Measurements from ENCODE around the gene SRRM2.
"Not testable (repeated sequence)": the region's sequence is repeated elsewhere in the genome, so short reads cannot be mapped to it uniquely, and the experiment has no call there.

Gene SRRM2

DNA sequence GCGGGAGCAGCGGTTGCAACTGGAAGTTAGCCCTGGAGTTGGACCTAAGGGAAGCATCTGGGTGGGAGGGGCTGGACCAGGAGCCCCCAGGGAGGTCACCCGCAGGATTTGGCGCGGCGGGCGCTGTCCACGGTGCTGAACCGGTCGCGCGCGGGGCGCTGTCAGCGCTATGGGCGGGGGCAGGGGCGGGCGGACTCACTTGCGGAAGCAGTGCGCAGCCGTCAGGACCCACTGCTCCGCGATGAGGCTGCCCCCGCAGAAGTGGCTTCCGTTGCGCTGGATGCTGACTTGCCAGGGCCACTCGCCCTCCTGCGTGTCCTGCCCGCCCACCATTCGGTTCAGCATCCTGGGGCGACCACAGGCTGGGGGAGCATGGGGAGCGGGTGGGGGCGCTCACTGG lies 36.9 kb upstream of the SRRM2 start:
- peak; percentile 77 for DNase-seq

DNA sequence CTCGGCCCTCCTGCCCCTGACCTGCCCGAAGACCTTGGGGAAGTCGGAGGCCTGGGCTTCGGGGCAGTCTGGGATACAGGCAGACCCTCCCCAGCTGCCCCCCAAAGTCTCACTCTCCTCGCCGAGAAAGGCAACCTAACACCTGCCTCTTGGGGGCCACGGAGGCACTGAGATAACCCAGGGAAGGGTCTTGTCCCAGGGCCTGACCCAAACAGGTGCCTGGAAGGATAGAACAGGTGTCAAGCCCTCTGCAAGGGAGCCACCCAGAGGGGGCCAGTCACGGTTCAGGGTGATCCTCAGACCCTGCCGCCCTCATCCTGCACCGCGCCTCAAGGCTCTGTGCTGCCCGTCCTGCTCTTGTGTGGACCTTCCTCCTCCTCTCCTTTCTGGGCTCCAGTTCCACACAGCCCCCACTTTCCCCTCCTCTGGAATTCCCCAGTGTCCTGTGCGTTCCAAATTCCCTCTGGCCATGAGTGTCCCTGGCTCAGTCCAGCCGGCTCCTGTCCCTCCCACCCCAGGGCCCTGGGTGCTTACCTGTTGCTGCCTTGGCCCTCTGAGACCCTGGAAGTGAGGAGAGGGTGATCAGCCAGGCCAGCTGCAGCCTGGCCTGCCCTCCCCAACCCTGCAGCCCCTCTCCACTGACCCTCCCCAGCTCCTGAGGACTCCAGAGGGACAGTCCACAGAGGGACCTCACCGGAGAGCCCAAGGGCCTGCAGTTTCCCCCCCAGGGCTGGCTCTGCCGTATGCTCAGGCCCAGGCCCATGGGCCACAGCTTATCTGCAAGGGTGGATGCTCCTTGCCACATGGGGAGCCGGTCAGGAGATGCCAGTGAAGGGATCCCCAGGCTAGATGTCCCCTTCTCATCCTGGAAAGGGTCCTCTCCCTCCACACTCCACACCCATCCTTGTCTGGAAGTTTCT lies 36.2 kb upstream of the SRRM2 start:
- no peak for DNase-seq

DNA sequence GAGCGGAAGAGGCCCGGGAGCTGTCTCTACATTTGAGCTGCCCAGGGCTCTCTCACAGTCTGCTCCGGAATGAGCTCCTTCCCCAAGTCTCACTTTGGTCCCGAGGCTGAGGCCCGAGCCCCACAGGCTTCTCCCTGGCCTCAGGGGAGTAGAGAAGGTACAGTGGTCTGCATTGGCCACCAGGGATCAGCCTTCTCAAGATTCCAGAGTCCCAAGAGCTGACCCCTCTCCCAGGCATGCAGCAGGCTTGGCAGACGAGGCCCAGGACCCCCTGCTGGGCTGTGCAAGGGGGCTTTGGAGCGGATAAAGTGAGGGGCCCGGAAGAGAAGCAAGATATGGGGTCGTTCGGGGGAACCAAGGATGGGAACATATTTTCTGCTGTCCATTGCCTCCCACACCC lies 35.5 kb upstream of the SRRM2 start:
- DNase-seq: no peak

DNA sequence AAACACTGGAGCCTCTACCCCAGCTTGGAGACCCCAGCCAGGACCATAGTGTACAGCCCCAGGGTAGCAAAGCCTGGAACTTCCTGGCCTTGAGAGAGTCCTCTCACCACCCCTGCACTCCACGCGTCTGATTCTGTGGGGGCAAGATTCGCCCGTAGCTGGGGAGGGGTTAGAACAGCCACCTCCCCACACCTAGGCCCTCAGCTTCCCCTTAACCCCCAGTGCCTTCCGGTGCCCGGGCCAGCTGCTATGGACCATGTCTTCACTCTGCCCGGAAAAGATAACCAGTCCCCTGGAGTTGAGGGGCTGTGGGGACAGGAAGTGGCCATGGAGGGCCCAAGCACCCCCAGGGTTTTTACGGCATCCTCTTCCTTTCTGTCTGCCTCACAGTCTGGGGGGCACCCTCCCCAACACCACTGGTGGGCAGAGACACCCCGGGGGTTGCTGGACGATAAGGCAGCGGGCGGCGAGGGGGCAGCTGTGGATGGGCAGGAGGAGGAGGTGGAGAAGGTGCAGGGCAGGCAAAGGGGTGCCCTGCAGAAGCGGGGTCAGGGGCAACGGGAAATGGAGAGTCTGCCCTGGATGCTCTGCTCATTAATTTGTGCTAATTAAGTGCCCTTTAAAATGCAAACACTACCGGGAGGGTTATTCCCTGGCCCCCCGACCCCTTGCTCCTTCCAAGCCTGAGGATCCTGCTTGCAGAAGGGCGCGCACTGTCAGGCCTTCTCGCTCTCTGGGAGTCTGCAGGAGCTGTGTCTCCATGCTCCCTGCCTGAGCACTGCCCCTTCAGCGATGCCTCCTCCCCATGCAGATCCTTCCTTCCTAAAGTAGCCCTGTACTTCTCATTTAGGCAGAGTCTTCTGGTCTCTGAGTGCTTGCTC lies 34.8 kb upstream of the SRRM2 start:
- DNase-seq: no peak

DNA sequence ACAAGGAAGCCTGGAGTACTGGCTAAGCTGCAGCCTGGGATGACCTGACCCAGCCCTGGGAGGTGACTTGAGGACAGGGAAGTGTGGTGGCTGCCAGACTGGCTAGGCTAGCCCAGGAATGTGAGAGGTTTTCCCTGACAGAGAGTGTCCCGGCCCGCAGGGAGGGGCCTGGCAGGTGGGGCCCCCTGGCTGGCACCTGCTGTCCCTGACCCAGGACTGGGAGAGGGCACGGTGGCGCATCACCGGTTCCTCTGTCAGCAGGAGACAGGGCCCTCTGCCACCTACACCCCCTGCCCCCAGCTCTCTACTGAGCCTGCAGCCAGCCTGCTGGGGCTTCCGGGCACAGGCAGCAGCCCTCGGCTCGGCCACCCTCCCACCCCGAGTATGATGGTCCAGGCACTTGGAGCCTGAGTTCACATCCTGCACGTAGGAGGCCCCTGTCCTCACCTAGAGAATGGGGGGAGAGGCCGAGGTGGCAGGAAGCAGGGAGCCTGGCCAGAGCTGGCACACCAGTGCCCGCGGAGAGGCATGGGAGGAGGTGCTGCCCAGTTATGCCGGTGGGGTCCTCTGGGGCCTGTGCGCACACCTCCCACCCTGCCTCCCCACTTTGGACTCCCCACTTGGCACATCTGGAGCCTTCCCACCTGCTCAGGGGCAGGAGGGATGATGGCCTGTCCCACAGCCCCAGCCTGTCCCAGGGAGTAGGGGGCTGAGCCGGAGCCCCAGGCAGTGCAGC lies 32.9 kb upstream of the SRRM2 start:
- no peak for DNase-seq

DNA sequence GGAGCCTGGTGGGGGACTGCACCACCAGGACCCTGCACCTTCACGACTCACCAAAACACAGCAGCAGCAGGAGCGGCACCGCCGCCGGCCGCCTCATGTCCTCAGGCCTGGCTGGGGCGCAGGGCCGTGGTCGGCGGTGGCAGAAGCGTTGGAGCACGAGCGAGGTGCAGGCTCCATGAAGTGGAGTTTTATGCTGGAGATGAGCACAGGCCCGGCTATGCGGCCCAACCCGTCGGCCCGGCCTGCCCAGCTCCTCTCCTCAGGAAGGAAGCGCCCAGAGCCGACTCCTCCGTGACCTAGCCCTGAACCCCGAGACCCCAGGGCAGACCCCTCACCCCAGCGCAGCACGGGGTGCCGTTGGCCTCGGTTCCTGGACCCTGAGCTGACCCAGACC lies 32.4 kb upstream of the SRRM2 start, which contains the start of gene PRSS27:
Gene PRSS27 (minus strand): TSS at position 161 of the 394 bp plus-strand sequence. CDS start 64 bp downstream, at position 97.
- no peak for DNase-seq

DNA sequence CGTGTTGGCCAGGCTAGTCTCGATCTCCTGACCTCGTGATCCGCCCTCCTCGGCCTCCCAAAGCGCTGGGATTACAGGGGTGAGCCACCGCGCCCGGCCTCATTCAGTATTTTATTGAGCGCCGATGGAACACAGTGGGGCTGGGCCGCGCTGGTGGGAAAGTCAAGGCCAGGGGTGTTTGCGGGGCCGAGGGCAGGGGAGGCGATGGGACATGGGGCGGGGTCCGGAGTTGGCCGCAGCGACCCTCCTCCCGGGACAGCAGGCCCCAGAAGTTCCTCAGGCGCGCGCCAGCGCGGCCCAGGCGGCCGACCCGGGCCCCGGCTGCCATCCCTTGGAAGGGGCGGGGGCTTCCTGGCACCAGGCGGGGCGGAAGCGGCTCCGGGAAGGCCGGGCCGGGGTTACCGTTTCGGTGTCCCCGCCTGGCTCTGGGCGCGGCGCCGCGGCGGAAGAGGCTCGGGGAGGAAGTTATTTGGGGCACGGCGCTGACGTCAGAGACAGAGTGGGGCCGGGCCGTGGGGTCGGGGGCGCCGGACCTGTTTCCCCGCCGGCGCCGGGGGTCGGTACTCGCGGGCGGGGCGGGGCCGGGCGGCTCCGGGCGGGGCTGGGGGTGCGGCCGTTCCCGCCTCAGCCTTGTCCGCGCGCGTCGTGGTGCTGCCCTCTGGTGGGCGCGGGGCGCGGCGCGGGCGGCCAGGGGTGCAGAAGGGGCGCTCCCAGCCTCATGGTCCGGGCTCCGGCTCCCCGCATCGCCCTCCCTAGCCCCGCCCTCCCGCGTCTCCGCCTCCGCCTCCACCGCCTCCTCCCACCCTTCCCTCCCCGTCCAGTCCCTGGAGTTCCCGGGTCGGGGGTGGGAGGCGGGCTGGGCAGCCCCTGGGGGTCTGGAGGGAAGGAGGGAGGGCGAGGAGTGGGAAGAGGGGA lies 31.5 kb upstream of the SRRM2 start:
- DNase-seq: peak; percentile 85

DNA sequence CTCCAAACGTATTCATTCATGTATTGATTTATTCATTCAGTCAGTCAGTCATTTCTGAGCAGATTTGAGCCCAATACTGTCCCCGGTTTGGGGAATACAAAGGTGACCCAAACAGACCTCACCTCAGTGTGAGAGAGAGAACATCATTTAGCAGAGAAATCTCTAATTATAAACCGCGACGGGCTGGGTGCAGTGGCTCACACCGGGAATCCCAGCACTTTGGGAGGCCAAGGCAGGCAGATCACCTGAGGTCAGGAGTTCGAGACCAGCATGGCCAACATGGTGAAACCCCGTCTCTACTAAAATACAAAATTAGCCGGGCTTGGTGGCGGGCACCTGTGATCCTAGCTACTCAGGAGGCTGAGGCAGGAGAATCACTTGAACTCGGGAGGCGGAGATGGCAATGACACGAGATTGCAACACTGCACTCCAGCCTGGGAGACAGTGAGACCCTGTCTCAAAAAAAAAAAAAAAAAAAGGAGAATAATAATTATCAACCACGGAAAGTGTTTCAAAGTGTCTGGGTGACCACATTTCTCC lies 30.7 kb upstream of the SRRM2 start:
- not testable (repeated sequence) for DNase-seq

DNA sequence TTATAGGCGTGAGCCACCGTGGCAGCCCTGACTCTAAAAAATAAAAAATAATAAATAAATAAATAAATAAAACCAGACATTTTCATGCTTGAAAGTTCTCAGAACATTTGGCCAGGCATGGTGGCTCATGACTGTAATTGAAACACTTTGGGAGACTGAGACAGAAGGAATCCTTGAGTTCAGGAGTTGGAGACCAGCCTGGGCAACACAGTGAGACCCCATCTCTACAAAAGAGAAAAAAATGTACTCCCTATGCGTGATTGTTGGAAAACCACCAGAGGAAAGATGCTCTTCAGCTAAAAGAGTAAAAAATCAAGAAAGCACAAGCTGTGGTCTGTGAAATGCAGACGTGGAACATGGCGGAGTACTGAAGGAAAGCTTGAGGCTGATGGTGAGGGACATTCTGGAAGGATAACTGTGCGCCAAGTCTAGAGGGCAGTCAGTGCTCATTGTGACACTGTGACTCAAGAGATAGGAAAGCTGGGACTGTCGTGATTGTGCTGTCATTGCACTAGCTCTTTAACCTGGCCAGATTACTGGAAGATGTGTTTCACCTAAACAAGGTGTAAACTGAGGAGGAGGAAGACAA lies 28.3 kb upstream of the SRRM2 start:
- no peak for DNase-seq

DNA sequence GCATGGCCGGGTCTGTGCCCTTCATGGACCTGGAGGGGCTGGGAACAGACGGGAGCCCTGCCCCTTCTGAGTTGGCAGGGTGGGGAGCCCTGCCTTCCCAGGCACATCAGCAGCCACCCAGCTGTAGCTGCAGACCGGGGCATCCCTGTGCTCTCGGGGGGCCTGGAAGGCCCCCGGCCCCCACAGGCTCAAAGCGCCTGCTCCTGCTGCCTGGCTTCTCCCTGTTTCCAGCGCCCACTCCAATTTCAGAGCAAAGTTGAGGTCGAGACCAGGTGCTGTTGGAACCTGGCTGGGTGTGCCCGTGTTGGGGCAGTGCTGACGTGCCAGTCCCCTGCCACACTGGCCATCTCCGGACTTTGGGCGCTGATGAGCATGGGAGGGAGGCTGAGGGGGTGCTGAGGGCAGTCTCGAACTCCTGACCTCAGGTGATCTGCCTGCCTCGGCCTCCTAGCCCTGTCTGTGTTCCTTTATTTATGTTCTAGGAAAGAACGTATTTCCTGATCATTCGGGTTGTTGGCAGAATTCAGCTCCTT lies 27.6 kb upstream of the SRRM2 start:
- DNase-seq: no peak

DNA sequence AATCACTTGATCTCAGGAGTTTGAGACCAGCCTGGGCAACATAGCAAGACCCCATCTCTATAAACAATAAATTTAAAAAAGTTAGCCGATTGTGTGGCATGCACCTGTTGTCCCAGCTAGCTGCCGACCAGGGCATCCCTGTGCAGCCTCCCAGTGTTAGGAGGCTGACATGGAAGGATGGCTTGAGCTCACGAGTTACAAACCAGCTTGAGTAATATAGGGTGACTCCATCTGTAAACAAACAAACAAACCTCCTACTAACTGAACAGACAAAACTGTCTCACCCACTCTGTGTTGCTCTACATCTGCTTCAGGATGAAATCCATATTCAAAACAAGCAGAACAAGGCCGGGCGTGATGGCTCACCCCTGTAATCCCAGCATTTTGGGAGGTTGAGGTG lies 25.5 kb upstream of the SRRM2 start:
- DNase-seq: no peak

DNA sequence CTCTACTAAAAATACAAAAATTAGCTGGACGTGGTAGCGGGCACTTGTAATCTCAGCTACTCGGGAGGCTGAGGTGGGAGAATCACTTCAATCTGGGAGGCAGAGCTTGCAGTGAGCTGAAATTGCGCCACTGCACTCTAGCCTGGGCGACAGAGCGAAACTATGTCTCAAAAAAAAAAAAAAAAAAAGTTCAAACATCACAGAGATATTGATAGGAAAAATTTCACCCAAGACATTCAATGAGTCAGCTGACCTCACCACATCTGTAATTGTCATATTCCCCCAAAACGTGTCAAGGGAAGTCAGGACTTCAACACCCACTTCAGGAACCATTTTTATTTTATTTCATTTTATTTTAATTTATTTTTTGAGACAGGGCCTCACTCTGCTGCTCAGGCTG lies 24.4 kb upstream of the SRRM2 start:
- DNase-seq: no peak

DNA sequence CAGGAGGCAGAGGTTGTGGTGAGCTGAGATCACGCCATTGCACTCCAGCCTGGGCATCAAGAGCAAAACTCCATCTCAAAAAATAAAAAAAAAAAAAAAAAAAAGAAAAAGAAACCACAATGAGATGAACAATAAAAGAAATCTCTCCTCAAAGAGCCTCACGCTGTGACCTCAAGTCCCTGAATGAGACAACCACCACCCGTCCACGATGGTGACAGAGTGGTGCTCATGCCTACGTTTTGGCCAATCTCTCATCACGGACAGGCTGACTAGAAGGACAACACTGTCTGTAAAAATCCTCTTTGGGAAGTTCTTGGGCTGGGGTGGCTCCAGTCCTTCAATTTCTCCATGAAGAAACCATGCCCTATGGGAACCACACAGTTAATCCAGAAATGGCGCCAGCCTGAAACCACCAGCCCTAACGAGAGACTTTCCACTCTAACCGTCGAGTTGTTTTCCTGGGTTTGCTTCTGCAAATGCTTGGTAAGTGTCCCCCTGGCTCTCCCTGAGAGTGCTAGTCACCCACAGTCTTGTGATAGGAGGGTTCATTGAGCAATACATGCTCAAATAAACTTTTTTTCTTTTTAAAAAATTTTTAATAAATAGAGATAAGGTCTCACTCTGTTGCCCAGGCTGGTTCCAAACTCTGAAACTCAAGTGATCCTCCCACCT lies 17.5 kb upstream of the SRRM2 start:
- DNase-seq: no peak

DNA sequence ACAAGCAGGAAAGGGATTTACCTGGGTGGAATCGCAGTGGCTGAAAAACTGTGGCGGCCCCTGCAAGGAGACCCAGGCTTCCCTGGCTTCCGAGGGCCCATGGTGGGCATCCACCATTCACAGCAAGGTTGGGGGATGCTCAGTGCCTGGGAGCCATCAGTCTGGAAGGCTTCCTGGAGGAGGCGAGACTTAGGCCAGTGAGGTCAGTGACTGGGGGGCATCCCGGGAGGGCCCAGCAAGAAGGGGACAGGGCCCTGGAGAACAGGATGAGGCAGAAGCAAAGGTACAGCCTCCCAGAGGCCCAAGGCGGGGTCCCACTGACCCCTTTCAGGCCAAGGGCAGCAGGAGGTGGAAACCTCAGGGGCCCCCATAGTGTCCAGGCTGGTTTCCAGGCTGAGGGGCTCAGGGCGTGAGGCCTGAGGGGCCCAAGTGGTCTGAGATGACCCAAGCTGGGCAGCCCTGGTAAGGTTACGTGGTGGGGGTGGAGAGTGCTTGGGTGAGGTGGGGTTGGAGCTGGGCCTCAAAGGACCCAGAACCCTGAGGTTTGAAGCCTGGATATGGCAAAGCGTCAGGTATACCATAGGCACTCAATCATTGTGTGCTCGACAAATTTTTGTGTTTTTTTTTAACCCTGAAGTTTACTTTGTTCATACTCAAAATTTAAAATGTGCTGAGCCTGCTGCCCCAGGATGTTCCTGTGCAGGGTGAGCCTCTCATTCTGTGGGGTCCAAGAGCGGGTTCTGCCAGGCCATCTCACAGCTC lies 15.8 kb upstream of the SRRM2 start:
- no peak for DNase-seq

DNA sequence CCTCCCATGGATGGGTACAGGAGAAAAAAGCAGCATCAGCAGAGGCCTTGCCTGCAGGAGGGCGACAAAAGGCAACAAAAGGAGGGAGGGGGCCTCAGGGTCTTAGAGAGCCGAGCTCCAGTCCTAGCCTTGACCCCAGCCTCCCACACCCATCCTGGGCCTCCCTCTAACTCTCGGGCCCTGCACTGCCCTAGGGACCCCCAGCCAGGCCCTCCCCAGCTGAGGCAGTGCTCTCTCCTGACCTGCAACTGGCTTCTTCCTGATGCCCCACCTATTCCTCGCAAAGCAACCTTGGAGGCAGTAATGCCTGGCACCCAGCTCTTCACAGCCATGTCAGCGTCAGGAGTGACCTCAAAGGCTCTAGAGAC lies 15.2 kb upstream of the SRRM2 start:
- no peak for DNase-seq

DNA sequence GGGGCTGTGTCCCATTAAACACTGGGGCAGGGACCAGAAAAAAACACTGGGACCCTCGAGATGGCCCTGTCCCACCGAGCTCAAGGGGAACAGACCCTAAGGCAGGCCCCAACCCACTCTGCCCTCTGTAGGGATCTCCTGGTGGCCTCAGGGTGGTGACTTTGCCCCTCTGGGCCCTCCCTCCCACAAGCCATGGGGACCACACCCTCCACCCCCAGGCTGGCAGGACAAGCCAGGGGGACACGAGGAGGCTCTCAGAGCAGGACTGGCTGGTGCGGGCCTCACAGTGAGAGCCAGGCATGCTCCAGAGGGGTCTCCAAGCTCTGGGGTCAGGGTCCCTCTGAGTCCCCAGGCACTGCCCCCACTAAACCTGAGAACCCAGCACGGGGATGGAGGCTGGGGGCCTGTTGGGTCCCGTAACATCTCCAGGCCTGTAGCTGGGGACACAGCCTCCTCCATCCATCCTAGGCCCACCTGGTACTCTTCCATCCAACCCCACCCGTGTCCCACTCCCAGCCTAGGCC lies 14.5 kb upstream of the SRRM2 start:
- DNase-seq: no peak

DNA sequence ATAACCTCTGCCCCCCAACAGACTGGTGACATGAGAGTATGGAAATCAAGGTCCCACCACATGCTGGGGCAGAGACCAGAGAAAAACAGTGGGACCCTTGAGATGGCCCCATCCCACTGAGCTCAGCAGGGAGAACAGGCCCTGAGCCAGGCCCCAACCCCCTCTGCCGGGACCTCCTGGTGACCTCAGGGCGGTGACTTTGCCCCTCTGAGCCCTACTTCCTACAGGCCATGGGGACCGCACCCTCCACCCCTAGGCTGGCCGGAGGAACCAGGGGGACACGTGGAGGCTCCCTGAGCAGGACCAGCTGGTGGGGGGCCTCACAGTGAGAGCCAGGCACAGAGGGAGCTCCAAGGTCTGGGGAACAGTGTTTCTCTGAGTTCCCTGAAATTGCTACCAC lies 13.8 kb upstream of the SRRM2 start:
- DNase-seq: no peak

DNA sequence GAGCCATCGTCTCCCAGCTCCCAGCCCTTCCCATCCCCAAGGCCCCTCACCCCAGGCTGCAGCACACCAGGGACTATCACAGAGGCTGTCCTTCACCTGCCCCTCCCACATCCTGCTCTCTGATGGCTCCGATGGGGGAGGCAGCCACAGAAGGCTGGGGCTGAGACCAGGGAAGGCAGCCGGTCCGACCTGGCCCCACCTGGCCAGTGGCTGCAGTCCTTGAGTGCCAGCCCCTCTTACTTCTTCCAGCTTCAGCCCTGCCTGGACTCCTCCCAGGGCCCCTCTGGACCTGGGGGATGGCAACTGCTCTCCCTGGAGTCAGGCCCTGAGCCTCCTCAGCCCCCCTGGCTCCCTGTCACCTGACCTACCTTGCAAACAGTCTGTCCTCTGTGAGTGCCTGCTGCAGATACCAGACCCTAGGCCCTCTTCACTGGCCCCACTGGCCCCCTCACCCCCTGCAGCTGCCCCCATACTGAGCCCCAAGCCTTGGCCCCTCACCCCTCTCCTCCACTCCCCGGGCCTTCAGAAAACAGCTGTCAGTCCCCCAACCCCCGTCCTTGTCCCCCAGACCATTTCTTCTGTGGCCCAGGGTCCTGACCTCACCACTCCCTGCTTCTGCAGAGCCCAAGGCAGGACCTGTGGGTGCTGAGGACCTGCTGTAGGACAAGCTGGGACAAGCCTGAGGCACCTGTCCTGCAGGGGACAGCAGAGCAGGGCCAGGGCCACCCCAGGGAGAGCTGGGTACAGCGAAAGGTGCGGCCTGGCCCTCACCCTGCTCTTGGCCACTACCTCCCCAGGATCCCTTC lies 12.6 kb upstream of the SRRM2 start:
- DNase-seq: no peak

DNA sequence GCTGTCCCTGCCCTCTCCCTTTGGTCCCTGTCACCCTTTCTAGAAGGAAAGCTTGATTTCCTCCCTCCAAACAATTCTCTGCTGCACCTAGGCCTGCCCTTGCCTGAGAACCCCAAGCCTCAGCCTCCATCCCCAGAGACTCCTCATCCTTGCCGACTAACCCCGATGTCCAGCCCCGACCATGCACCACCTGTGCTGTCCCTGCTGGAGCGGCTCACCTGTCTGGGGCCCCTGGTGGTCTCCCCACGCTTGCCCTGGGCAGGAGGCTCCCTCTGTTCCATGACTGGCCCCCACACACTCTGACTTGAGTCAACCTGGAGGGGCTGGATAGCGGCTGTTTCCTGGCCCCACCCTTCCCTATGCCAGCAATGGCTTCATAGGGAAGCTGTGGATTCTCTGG lies 12.0 kb upstream of the SRRM2 start:
- DNase-seq: no peak
